ENCODE data around the gene PNPLA6.

DNA sequence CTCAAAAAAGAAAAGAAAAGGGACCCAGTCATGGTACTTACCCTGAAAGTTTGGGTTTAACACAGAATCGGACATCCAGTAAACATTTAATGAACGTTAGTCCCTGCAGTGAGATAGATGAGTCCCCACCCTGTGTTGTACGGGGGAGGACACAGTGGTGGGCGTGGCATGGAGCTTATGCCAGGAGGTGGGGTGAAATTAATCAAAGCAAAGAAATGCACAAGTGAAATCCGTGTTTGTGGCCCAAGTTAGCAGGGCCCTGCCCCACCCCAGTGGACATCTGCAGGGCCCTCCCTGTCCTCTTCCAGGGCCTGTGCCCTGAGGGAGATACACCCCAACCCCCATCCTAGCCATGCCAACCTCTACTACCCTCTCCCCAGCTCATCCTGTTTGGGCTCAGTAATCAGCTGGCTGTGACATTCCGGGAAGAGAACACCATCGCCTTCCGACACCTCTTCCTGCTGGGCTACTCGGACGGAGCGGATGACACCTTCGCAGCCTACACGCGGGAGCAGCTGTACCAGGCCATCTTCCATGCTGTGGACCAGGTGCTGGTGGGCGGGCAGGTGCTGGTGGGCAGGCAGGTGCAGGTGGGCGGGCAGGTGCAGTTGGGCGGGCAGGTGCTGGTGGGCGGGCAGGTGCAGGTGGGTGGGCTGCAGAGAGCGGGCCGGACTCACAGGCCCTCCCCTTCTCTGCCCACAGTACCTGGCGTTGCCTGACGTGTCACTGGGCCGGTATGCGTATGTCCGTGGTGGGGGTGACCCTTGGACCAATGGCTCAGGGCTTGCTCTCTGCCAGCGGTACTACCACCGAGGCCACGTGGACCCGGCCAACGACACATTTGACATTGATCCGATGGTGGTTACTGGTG lies 9.2 kb upstream of the PNPLA6 start:
- TF ChIP-seq NFRKB (IDR thresholded peaks at IDR 0.05) (no peak), FOXK2 (IDR thresholded peaks at IDR 0.05) (no peak), BHLHE40 (IDR thresholded peaks at IDR 0.05; ENCODE audit: borderline replicate concordance) (no peak), LEF1 (IDR thresholded peaks at IDR 0.05; ENCODE audit: borderline replicate concordance) (no peak), CTBP1 (IDR thresholded peaks at IDR 0.05; ENCODE audit: borderline replicate concordance) (no peak), SUZ12 (IDR thresholded peaks at IDR 0.05) (no peak), L3MBTL2 (conservative IDR thresholded peaks at IDR 0.05) (no peak)
